HCT116 (cell line): ENCODE data around the gene FMN1. TPM values are rescaled to one million over a fixed set of nuclear protein-coding genes. Genes with fewer than 3 reads are reported as not detected.

Experiments
- ATAC-seq: fragments of 200-7000 bp; cut with Tn5 transposase; 2 replicates; pipeline ENCODE4 v1.9.1; 2020; ENCODE audit warnings: mild to moderate bottlenecking, moderate library complexity
- BruUV-seq: library from RNA; stranded (reverse); fragments of 400-500 nt; replicated peaks from 2 replicates; lab custom pipeline; 2021; lab: Mats Ljungman, UMichigan
- CTCF ChIA-PET: fragments of 300-600 bp; sonication (Branson Sonifier 250); formaldehyde crosslinking; loops from one replicate; lab custom pipeline; 2021; ENCODE audit warnings: antibody characterized with exemption; lab: Charles Lee
- POLR2A ChIA-PET: fragments of 300-600, 350-600 bp; sonication (Branson Sonifier 250); formaldehyde crosslinking; loops from one replicate; lab custom pipeline; 2021; ENCODE audit warnings: antibody characterized with exemption; lab: Charles Lee
- RAD21 ChIA-PET, 2 experiments: fragments of 300-600 bp; sonication (Branson Sonifier 250); formaldehyde crosslinking; loops; one replicate each; lab custom pipeline; 2023; ENCODE audit warnings: low total read pairs in 2 of 2; ENCODE audit not compliant: uncharacterized antibody in 2 of 2, unreplicated experiment in 2 of 2, low non-redundant PET in 1 of 2; lab: Charles Lee
- DNase-seq: peaks from one replicate; pipeline ENCODE4 v3.0.0-alpha.2; 2010; ENCODE audit warnings: low read depth, low spot score
- H2AFZ ChIP-seq: fragments of 200-600 bp; shearing (Covaris generic), sonication (generic); 2 replicates; pipeline ENCODE4 v1.6.1; 2017; ENCODE audit warnings: low read depth, mixed run types, mixed read lengths, antibody characterized with exemption, low read length; ENCODE audit not compliant: poor library complexity, severe bottlenecking
- H3K27ac ChIP-seq: 2 replicates; pipeline ENCODE4 v1.5.1; 2012; ENCODE audit warnings: low read depth, low read length
- H3K27me3 ChIP-seq: fragments of 200-600 bp; sonication (generic); 2 replicates; pipeline ENCODE4 v1.6.1; 2016; ENCODE audit warnings: mixed run types, low read length, mixed read lengths; ENCODE audit not compliant: insufficient read depth
- H3K36me3 ChIP-seq, 2 experiments: fragments of 200-500 bp in 1 of 2; fragments of 200-600 bp in 1 of 2; sonication (Bioruptor generic) in 1 of 2; sonication (generic) in 1 of 2; 2 replicates each; pipeline versions ENCODE4 v1.5.1 to v1.6.1; 2014 to 2016; ENCODE audit warnings: low read length in 2 of 2, inconsistent platforms in 1 of 2, mixed read lengths in 1 of 2, mixed run types in 1 of 2; ENCODE audit not compliant: insufficient read depth in 2 of 2, control insufficient read depth in 1 of 2
- H3K4me1 ChIP-seq, 2 experiments: fragments of 200-600 bp in 1 of 2; sonication (generic) in 1 of 2; 2 replicates each; pipeline versions ENCODE4 v1.5.1 to v1.6.1; 2012 to 2017; ENCODE audit warnings: low read length in 2 of 2, inconsistent platforms in 1 of 2, mild to moderate bottlenecking in 1 of 2, mixed read lengths in 1 of 2, mixed run types in 1 of 2, moderate library complexity in 1 of 2; ENCODE audit not compliant: insufficient read depth in 2 of 2, control insufficient read depth in 1 of 2
- H3K4me2 ChIP-seq: fragments of 200-600 bp; sonication (generic); 2 replicates; pipeline ENCODE4 v1.6.1; 2017; ENCODE audit warnings: mixed run types, low read length, mixed read lengths
- H3K4me3 ChIP-seq, 2 experiments: fragments of 200-600 bp in 1 of 2; sonication (generic) in 1 of 2; replicated peaks in 1 of 2; 2 replicates each; pipeline ENCODE4 v1.5.1; 2011 to 2016; ENCODE audit warnings: low read length in 2 of 2, control low read depth in 1 of 2, low read depth in 1 of 2, mild to moderate bottlenecking in 1 of 2, mixed read lengths in 1 of 2, mixed run types in 1 of 2
- H3K79me2 ChIP-seq: fragments of 200-600 bp; sonication (generic); 2 replicates; pipeline ENCODE4 v1.6.1; 2017; ENCODE audit warnings: mild to moderate bottlenecking, mixed run types, low read length, moderate library complexity, mixed read lengths; ENCODE audit not compliant: insufficient read depth
- H3K9ac ChIP-seq: fragments of 200-600 bp; sonication (generic); 2 replicates; pipeline ENCODE4 v1.6.1; 2016; ENCODE audit warnings: low read length, mixed read lengths
- H3K9me2 ChIP-seq: fragments of 200-600 bp; sonication (generic), shearing (Covaris generic); 2 replicates; pipeline ENCODE4 v1.6.1; 2017; ENCODE audit warnings: mixed run types, mild to moderate bottlenecking, moderate library complexity; ENCODE audit not compliant: insufficient read depth
- H3K9me3 ChIP-seq, 2 experiments: fragments of 200-500 bp in 1 of 2; fragments of 200-600 bp in 1 of 2; sonication (Bioruptor generic) in 1 of 2; sonication (generic) in 1 of 2; 2 replicates each; pipeline ENCODE4 v1.6.1; 2014 to 2017; ENCODE audit warnings: low read length in 2 of 2, mixed read lengths in 2 of 2, inconsistent platforms in 1 of 2, low read depth in 1 of 2, mild to moderate bottlenecking in 1 of 2, mixed run types in 1 of 2, moderate library complexity in 1 of 2; ENCODE audit not compliant: control insufficient read depth in 1 of 2, insufficient read depth in 1 of 2
- H4K20me1 ChIP-seq: fragments of 200-600 bp; sonication (generic), shearing (Covaris generic); 2 replicates; pipeline ENCODE4 v1.6.1; 2017; ENCODE audit warnings: mixed run types, mild to moderate bottlenecking, moderate library complexity; ENCODE audit not compliant: insufficient read depth
- CTCF ChIP-seq, 3 experiments: fragments of 200-600 bp in 1 of 3; sonication (generic) in 1 of 3; IDR thresholded peaks in 2 of 3; conservative IDR thresholded peaks in 1 of 3; 2 replicates each; pipeline ENCODE4 v1.5.1; 2012 to 2017; ENCODE audit warnings: low read depth in 2 of 3, low read length in 2 of 3, antibody characterized with exemption in 1 of 3, borderline replicate concordance in 1 of 3, control low read depth in 1 of 3, mild to moderate bottlenecking in 1 of 3, mixed read lengths in 1 of 3, mixed run types in 1 of 3, moderate library complexity in 1 of 3; ENCODE audit not compliant: insufficient read depth in 1 of 3
- FOSL1 ChIP-seq: IDR thresholded peaks from 2 replicates; pipeline ENCODE4 v1.6.1; 2012; ENCODE audit warnings: low read depth
- JUND ChIP-seq: IDR thresholded peaks from 2 replicates; pipeline ENCODE4 v1.6.1; 2012
- MAX ChIP-seq: IDR thresholded peaks from 2 replicates; pipeline ENCODE4 v1.6.1; 2012
- POLR2A ChIP-seq: IDR thresholded peaks from 2 replicates; pipeline ENCODE4 v1.7.0; 2011; ENCODE audit warnings: borderline replicate concordance; ENCODE audit not compliant: insufficient read depth, insufficient read length; ENCODE audit errors: extremely low read depth
- POLR2AphosphoS5 ChIP-seq: IDR thresholded peaks from 2 replicates; pipeline ENCODE4 v1.6.1; 2011; ENCODE audit warnings: mild to moderate bottlenecking, low read depth, low read length, moderate library complexity
- SP1 ChIP-seq: IDR thresholded peaks from 2 replicates; pipeline ENCODE4 v1.6.1; 2012; ENCODE audit warnings: low read depth
- ZFX ChIP-seq: fragments of 450-650 bp; IDR thresholded peaks from 2 replicates; pipeline ENCODE4 v1.6.1; 2017
- intact Hi-C: fragments of 100-400 bp; cut with micrococcal nuclease; formaldehyde crosslinking; loops from 2 replicates; pipeline ENCODE4 v1.10.0; 2022
- total RNA-seq: library from RNA; stranded (reverse); gene quantifications from one replicate; pipeline ENCODE4 v1.2.1, GENCODE V29; 2021; ENCODE audit not compliant: unreplicated experiment
- TF ChIP-seq, protein P1 (sequence below): IDR thresholded peaks from 2 replicates; pipeline ENCODE4 v1.6.1; 2011; ENCODE audit warnings: mild to moderate bottlenecking, low read length, moderate library complexity; ENCODE audit not compliant: insufficient replicate concordance; ENCODE audit errors: extremely low read depth

The FMN1 gene
- total RNA-seq, 1 experiment from 2014 or later: 0.39 TPM

DNA sequence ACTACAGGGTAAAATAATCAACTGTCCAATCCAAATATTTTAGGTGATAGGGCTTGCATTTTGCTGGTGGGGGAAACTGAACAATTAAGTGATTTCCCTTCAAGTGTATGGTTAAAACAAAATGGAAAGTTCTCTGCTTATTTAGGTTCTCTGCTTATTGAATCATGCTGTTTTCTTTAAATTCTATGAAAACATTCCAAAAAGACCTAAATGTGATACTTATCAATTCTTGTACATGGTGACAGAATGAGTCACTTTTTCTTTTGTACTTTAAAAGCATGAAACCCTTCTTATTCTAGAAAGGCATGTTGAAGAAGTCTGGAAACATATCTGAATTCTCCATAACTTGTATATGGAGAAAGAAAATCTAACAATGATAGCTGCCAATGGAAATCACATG is 192.6 kb downstream of the FMN1 start:
- intact Hi-C loops: no loop called here
- Histone ChIP-seq H2AFZ (no peak overlapping the region), H4K20me1 (no peaks in the 10 kb centered on the region), H3K27me3 (no peaks in the 10 kb centered on the region), H3K4me2 (no peak overlapping the region), H3K9me2 (no peaks in the 10 kb centered on the region), H3K4me1 (no peaks in the 10 kb centered on the region), H3K9me3 (no peaks in the 10 kb centered on the region), H3K4me3 (no peak overlapping the region), H3K9ac (no peak overlapping the region), H3K27ac (no peak overlapping the region), H3K36me3 (no peaks in the 10 kb centered on the region), H3K79me2 (no peaks in the 10 kb centered on the region)
- ChIA-PET CTCF (no interaction called here), POLR2A (no interaction called here), RAD21 (interaction anchor here in 1 of 2 experiments (0.6 kb wide), 1 partner anchor 124 kb away, joined by 6 read pairs; no protein-coding TSS in a partner anchor)
- TF ChIP-seq POLR2AphosphoS5 (no peak), POLR2A (no peak), ZFX (no peak), CTCF (IDR thresholded peaks at IDR 0.05 in 2 of 3, conservative IDR thresholded peaks at IDR 0.05 in 1 of 3; ENCODE audit: borderline replicate concordance in 1 of 3, insufficient read depth in 1 of 3, low read depth in 2 of 3, low read length in 2 of 3) (no peak), SP1 (no peak), MAX (no peak), FOSL1 (no peak), JUND (no peak)
- TF ChIP-seq, protein P1, sequence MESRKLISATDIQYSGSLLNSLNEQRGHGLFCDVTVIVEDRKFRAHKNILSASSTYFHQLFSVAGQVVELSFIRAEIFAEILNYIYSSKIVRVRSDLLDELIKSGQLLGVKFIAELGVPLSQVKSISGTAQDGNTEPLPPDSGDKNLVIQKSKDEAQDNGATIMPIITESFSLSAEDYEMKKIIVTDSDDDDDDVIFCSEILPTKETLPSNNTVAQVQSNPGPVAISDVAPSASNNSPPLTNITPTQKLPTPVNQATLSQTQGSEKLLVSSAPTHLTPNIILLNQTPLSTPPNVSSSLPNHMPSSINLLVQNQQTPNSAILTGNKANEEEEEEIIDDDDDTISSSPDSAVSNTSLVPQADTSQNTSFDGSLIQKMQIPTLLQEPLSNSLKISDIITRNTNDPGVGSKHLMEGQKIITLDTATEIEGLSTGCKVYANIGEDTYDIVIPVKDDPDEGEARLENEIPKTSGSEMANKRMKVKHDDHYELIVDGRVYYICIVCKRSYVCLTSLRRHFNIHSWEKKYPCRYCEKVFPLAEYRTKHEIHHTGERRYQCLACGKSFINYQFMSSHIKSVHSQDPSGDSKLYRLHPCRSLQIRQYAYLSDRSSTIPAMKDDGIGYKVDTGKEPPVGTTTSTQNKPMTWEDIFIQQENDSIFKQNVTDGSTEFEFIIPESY: no peak
- DNase-seq (no peak), ATAC-seq (no peak)
- BruUV-seq: no TSS peak
